Breast epithelium (tissue), 4 donors: ENCODE measurements around the gene PLOD3. TPM values are rescaled to one million over a fixed set of nuclear protein-coding genes. Genes with fewer than 3 reads are reported as not detected.

Experiments used
- DNase-seq, 2 donors: peaks; one replicate each; pipeline ENCODE4 v3.0.0-alpha.2; 2019; ENCODE audit warnings: low spot score in 2 of 2
- H3K27ac ChIP-seq, 2 donors: fragments of 200-600 bp; sonication (generic) in 1 of 2; one replicate each; pipeline ENCODE4 v1.5.1; 2016 to 2019; ENCODE audit warnings: mild to moderate bottlenecking in 1 of 2
- H3K27me3 ChIP-seq, 2 donors: fragments of 200-600 bp; sonication (generic) in 1 of 2; one replicate each; pipeline versions ENCODE4 v1.5.1 to v1.6.0; 2017 to 2019; ENCODE audit warnings: control low read depth in 1 of 2, mild to moderate bottlenecking in 1 of 2
- H3K36me3 ChIP-seq: fragments of 200-600 bp; one replicate; pipeline ENCODE4 v1.5.1; 2019
- H3K4me1 ChIP-seq, 2 donors: fragments of 200-600 bp; sonication (generic); one replicate each; pipeline ENCODE4 v1.5.1; 2016 to 2019; ENCODE audit warnings: control low read depth in 1 of 2
- H3K4me3 ChIP-seq, 3 donors: fragments of 200-600 bp; sonication (generic); 1 replicate in 2 of 3; 2 replicates in 1 of 3; pipeline ENCODE4 v1.5.1; 2016 to 2019; ENCODE audit warnings: mild to moderate bottlenecking in 3 of 3, moderate library complexity in 2 of 3
- H3K9me3 ChIP-seq, 2 donors: fragments of 200-600 bp; sonication (generic) in 1 of 2; one replicate each; pipeline ENCODE4 v1.5.1; 2016 to 2019; ENCODE audit warnings: control low read depth in 1 of 2
- CTCF ChIP-seq, 3 donors: fragments of 450-650 bp; IDR thresholded peaks; one replicate each; pipeline ENCODE4 v1.5.1; 2016 to 2017; ENCODE audit warnings: antibody characterized with exemption in 3 of 3, mild to moderate bottlenecking in 3 of 3, moderate library complexity in 3 of 3
- POLR2A ChIP-seq: fragments of 450-650 bp; IDR thresholded peaks from one replicate; pipeline ENCODE4 v1.6.1; 2016; ENCODE audit warnings: antibody characterized with exemption, mild to moderate bottlenecking, moderate library complexity
- POLR2AphosphoS5 ChIP-seq, 3 donors: sonication (generic); formaldehyde crosslinking; IDR thresholded peaks; one replicate each; pipeline ENCODE4 v1.6.1; 2017; ENCODE audit warnings: antibody characterized with exemption in 3 of 3
- intact Hi-C: fragments of 100-400 bp; cut with DNase I; formaldehyde crosslinking; loops from one replicate; pipeline ENCODE4 v1.15.1; 2023; ENCODE audit warnings: low total_unique reads
- total RNA-seq, 3 donors: library from RNA; depleted of rRNA; stranded (reverse); fragments of >200 nt; gene quantifications; one replicate each; pipeline ENCODE4 v1.1.0, GENCODE V29; 2016

Gene PLOD3
- total RNA-seq, 3 donors from 2014 or later, result 23.9 to 46.2 (median 43.2) TPM

DNA sequence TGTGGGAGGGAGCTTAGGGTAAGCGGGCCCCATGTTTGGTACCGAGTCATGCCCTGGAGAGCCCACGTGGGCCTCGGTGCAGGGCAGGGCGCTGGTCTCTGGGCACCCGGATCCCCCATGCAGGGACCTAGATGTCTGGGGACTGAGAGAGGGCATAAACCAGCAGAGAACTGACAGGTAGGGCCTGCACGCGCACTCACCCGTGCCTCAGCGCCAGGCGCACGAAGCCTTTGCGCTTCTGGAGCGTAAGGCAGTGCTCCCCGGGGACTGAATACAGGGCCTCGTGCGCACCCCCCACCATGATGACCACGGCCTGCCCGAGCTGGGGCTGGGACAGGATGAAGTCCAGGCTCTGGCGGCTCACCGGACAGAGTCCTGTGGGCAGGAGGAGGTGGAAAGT is 19.4 kb downstream of the PLOD3 start:
- H3K36me3 ChIP-seq, result no peaks in the 10 kb centered on the region
- H3K4me1 ChIP-seq, result no peaks in the 10 kb centered on the region
- peaks cover 0 to 40% of the 10 kb centered on the region in 2 donors for H3K27me3 ChIP-seq
- intact Hi-C loops, result no loop called here
- H3K27ac ChIP-seq, result no peak overlapping the region
- DNase-seq, result no peak
- H3K9me3 ChIP-seq, result no peaks in the 10 kb centered on the region
- no peak overlapping the region for H3K4me3 ChIP-seq
- TF ChIP-seq CTCF (IDR thresholded peaks at IDR 0.05) (no peak), POLR2A (no peak), POLR2AphosphoS5 (IDR thresholded peaks at IDR 0.05) (no peak)

DNA sequence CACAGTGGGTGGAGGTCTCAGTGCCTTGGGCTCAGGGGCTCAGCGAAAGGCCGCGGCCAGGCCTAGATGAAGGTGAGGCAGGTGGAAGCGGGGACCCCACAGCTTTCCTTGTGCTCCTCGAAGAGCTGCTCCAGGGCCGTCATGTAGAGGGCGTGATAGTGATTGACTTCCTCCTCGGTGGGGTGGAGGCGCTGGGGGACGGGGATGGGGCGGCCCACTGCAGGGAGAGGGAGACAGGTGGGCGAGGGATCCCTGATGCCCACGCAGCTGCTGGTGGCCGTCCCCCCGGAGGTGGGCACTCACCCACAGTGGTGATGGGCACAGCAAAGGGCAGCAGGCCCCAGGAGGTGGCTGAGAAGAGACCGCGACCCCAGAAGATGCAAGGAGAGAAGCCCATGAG is 21.5 kb downstream of the PLOD3 start:
- no peak for DNase-seq
- H3K4me3 ChIP-seq, result no peak overlapping the region
- intact Hi-C loops, result no loop called here
- no peaks in the 10 kb centered on the region for H3K9me3 ChIP-seq
- peaks cover 0 to 20% of the 10 kb centered on the region in 2 donors for H3K27me3 ChIP-seq
- no peak for TF ChIP-seq POLR2AphosphoS5 (IDR thresholded peaks at IDR 0.05)
- no peak for TF ChIP-seq POLR2A
- no peak for TF ChIP-seq CTCF (IDR thresholded peaks at IDR 0.05)
- no peak overlapping the region for H3K27ac ChIP-seq
- H3K36me3 ChIP-seq, result no peaks in the 10 kb centered on the region
- no peaks in the 10 kb centered on the region for H3K4me1 ChIP-seq

GRCh38 chr7:101189109-101189508 is 28.3 kb downstream of the PLOD3 start:
- intact Hi-C loops, result no loop called here
- Histone ChIP-seq H3K9me3 (no peaks in the 10 kb centered on the region), H3K4me3 (no peak overlapping the region), H3K27ac (no peak overlapping the region), H3K36me3 (no peaks in the 10 kb centered on the region), H3K27me3 (no peaks in the 10 kb centered on the region), H3K4me1 (no peaks in the 10 kb centered on the region)
- TF ChIP-seq POLR2A (no peak), POLR2AphosphoS5 (IDR thresholded peaks at IDR 0.05) (no peak), CTCF (IDR thresholded peaks at IDR 0.05) (no peak)
- DNase-seq, result no peak

DNA sequence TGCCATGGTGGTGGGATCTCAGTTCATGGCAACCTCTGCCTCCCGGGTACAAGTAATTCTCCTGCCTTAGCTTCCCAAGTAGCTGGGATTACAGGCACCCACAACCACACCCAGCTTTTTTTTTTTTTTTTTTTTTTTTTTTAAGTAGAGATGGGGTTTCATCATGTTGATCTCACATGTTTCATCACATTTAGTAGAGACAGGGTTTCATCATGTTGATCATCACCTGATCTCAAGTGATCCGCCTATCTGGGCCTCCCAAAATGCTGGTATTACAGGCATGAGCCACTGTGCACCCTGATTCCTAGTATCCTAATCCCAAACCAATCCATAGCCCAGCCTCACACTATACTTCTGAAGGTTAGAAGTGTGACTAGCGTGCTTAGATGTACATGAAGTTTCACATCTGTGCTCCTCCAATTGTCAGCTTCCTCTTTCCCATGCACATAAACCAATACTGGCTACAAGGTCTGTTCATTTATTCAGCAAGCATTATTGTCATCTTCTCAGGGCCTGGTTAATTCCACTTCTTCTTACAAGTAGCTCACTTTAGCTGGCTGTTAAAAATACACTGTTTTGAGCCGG is 30.4 kb downstream of the PLOD3 start:
- no peaks in the 10 kb centered on the region for H3K36me3 ChIP-seq
- no peaks in the 10 kb centered on the region for H3K9me3 ChIP-seq
- H3K4me1 ChIP-seq, result no peaks in the 10 kb centered on the region
- no peak overlapping the region for H3K4me3 ChIP-seq
- no peak for TF ChIP-seq POLR2A
- TF ChIP-seq CTCF (IDR thresholded peaks at IDR 0.05), result no peak
- TF ChIP-seq POLR2AphosphoS5 (IDR thresholded peaks at IDR 0.05), result no peak
- no peak for DNase-seq
- intact Hi-C loops, result no loop called here
- no peak overlapping the region for H3K27ac ChIP-seq
- H3K27me3 ChIP-seq, result peaks cover 0 to 3% of the 10 kb centered on the region in 2 donors

GRCh38 chr7:101186194-101186593 is 31.2 kb downstream of the PLOD3 start:
- H3K4me1 ChIP-seq, result no peaks in the 10 kb centered on the region
- no peak overlapping the region for H3K27ac ChIP-seq
- H3K4me3 ChIP-seq, result no peak overlapping the region
- intact Hi-C loops, result no loop called here
- H3K9me3 ChIP-seq, result no peaks in the 10 kb centered on the region
- H3K27me3 ChIP-seq, result peaks cover 0 to 7% of the 10 kb centered on the region in 2 donors
- no peak for DNase-seq
- TF ChIP-seq CTCF (IDR thresholded peaks at IDR 0.05) (no peak), POLR2A (no peak), POLR2AphosphoS5 (IDR thresholded peaks at IDR 0.05) (no peak)
- no peaks in the 10 kb centered on the region for H3K36me3 ChIP-seq
